ENCODE data around the gene SBF1.

GRCh38 chr22:50475652-50476002 lies 792 bp upstream of the SBF1 start:
- TF ChIP-seq SUZ12 (IDR thresholded peaks at IDR 0.05; ENCODE audit: extremely low read depth, insufficient read depth, insufficient read length), result no peak
- TF ChIP-seq ZNF274 (IDR thresholded peaks at IDR 0.05; ENCODE audit: low read depth, low read length), result no peak
- no peak for TF ChIP-seq YY1 (IDR thresholded peaks at IDR 0.05; ENCODE audit: insufficient read depth, insufficient read length)
